ENCODE data around the gene DOCK4.

The DOCK4 gene

GRCh38 chr7:111836592-111836991 lies 369.6 kb downstream of the DOCK4 start:
- DNase-seq, result no peak

- DNase-seq, result no peak
These were observed 371.1 kb downstream of the DOCK4 start for GRCh38 chr7:111835066-111835465.

- DNase-seq, result no peak
These were observed 371.8 kb downstream of the DOCK4 start for GRCh38 chr7:111834367-111834766.

- DNase-seq, result no peak
These were observed 372.7 kb downstream of the DOCK4 start for GRCh38 chr7:111833466-111833865.

GRCh38 chr7:111832174-111832573 lies 374.0 kb downstream of the DOCK4 start:
- DNase-seq, result no peak

- DNase-seq, result no peak
These were observed 377.0 kb downstream of the DOCK4 start for GRCh38 chr7:111829221-111829620.

GRCh38 chr7:111827863-111828504 lies 378.2 kb downstream of the DOCK4 start:
- DNase-seq, result no peak

GRCh38 chr7:111825046-111825445 lies 381.2 kb downstream of the DOCK4 start:
- DNase-seq, result no peak

GRCh38 chr7:111823826-111824225 lies 382.4 kb downstream of the DOCK4 start:
- no peak for DNase-seq

GRCh38 chr7:111821046-111821445 lies 385.2 kb downstream of the DOCK4 start:
- no peak for DNase-seq

- no peak for DNase-seq
These were observed 385.6 kb downstream of the DOCK4 start for GRCh38 chr7:111820621-111821020.

- DNase-seq, result no peak
These were observed 386.1 kb downstream of the DOCK4 start for GRCh38 chr7:111820121-111820520.

- no peak for DNase-seq
These were observed 390.8 kb downstream of the DOCK4 start for GRCh38 chr7:111815354-111815753.

GRCh38 chr7:111813306-111813705 lies 392.9 kb downstream of the DOCK4 start:
- DNase-seq, result no peak

GRCh38 chr7:111806232-111806631 lies 400.0 kb downstream of the DOCK4 start:
- DNase-seq, result no peak

GRCh38 chr7:111803015-111803758 lies 403.0 kb downstream of the DOCK4 start:
- DNase-seq, result no peak

- no peak for DNase-seq
These were observed 403.9 kb downstream of the DOCK4 start for GRCh38 chr7:111802194-111802772.

- DNase-seq, result no peak
These were observed 404.9 kb downstream of the DOCK4 start for GRCh38 chr7:111801277-111801676.

- no peak for DNase-seq
These were observed 409.5 kb downstream of the DOCK4 start for GRCh38 chr7:111796671-111797070.

GRCh38 chr7:111789870-111790269 lies 416.3 kb downstream of the DOCK4 start:
- DNase-seq, result no peak

GRCh38 chr7:111789048-111789320 lies 417.2 kb downstream of the DOCK4 start:
- DNase-seq, result no peak

GRCh38 chr7:111788286-111789047 lies 417.7 kb downstream of the DOCK4 start:
- peak; percentile 19 for DNase-seq

GRCh38 chr7:111787741-111788140 lies 418.5 kb downstream of the DOCK4 start:
- DNase-seq, result no peak

- DNase-seq, result no peak
These were observed 419.1 kb downstream of the DOCK4 start for GRCh38 chr7:111787099-111787498.
